Glutamatergic neuron (in vitro differentiated cells): ENCODE data around the gene GRB10. TPM values are rescaled to one million over a fixed set of nuclear protein-coding genes. Genes with fewer than 3 reads are reported as not detected.

Source experiments
- DNase-seq: peaks from one replicate; pipeline ENCODE4 v3.0.0; 2022
- H3K27ac Mint-ChIP-seq: one replicate; pipeline ENCODE4 v1.8.0; 2020; ENCODE audit warnings: mild to moderate bottlenecking, mixed read lengths, inconsistent platforms; ENCODE audit not compliant: unreplicated experiment
- H3K27me3 Mint-ChIP-seq: one replicate; pipeline ENCODE4 v1.8.0; 2020; ENCODE audit warnings: mild to moderate bottlenecking, moderate library complexity, mixed read lengths, inconsistent platforms; ENCODE audit not compliant: unreplicated experiment
- H3K36me3 Mint-ChIP-seq: one replicate; pipeline ENCODE4 v1.8.0; 2020; ENCODE audit warnings: mild to moderate bottlenecking, mixed read lengths, inconsistent platforms; ENCODE audit not compliant: unreplicated experiment
- H3K4me1 Mint-ChIP-seq: one replicate; pipeline ENCODE4 v1.8.0; 2020; ENCODE audit warnings: mild to moderate bottlenecking, low read depth, mixed read lengths, inconsistent platforms; ENCODE audit not compliant: unreplicated experiment
- H3K4me3 Mint-ChIP-seq: one replicate; pipeline ENCODE4 v1.8.0; 2020; ENCODE audit warnings: mild to moderate bottlenecking, mixed read lengths, inconsistent platforms; ENCODE audit not compliant: unreplicated experiment
- H3K9me3 Mint-ChIP-seq: one replicate; pipeline ENCODE4 v1.8.0; 2020; ENCODE audit warnings: mild to moderate bottlenecking, moderate library complexity, mixed read lengths, inconsistent platforms; ENCODE audit not compliant: unreplicated experiment
- total RNA-seq: library from RNA; stranded (reverse); fragmentation: NEBNext Ultra II Directional; extraction: Animal tissue kit (Norgen Biotek cat#: 25700); gene quantifications from one replicate; pipeline ENCODE4 v1.2.1, GENCODE V29; 2021; ENCODE audit not compliant: unreplicated experiment
- TF ChIP-seq, protein P1 (sequence below): fragments of 200-600 bp; sonication (generic); IDR thresholded peaks from one replicate; pipeline ENCODE4 v1.5.0; 2021; ENCODE audit not compliant: partially characterized antibody, unreplicated experiment

Gene GRB10
- total RNA-seq, 1 donor from 2014 or later, result 182 TPM

DNA sequence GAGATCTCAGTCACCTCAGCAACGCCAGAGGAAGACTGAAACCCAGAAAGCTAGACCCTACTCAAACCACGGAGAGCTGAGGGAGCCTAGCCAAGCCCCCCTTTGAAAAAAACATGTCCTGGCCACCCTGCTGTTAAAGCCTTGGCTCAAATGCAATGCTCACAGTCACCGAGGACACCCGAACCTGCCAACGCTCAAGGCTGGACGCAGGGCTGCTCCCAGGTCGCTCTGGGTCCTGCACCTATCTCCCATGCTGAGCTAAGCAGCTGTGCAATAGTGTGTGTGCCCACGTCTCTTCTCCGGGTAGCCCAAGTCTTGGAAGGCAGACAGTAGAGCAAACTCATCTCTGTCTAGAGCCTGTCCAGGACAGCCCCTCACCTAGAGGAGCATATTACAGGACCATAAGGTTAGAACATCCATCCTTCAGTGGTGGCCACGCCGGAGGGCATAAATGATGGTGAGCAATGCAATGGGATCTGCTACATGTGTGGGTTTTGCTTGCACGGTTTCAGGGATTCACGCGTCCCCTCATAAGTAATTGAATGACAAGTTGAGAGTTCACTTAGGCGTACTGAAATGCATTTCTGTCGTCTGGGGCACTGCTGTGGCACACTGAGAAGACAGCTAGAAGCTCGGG, 123.2 kb downstream of the GRB10 start:
- H3K4me1 Mint-ChIP-seq, result peaks cover 2% of the 10 kb centered on the region
- H3K27ac Mint-ChIP-seq, result peak overlapping the region; percentile 36
- no peak for DNase-seq
- no peak overlapping the region for H3K4me3 Mint-ChIP-seq
- H3K27me3 Mint-ChIP-seq, result peaks cover 7% of the 10 kb centered on the region
- no peaks in the 10 kb centered on the region for H3K36me3 Mint-ChIP-seq
- TF ChIP-seq, protein P1, sequence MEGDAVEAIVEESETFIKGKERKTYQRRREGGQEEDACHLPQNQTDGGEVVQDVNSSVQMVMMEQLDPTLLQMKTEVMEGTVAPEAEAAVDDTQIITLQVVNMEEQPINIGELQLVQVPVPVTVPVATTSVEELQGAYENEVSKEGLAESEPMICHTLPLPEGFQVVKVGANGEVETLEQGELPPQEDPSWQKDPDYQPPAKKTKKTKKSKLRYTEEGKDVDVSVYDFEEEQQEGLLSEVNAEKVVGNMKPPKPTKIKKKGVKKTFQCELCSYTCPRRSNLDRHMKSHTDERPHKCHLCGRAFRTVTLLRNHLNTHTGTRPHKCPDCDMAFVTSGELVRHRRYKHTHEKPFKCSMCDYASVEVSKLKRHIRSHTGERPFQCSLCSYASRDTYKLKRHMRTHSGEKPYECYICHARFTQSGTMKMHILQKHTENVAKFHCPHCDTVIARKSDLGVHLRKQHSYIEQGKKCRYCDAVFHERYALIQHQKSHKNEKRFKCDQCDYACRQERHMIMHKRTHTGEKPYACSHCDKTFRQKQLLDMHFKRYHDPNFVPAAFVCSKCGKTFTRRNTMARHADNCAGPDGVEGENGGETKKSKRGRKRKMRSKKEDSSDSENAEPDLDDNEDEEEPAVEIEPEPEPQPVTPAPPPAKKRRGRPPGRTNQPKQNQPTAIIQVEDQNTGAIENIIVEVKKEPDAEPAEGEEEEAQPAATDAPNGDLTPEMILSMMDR, result no peak
- H3K9me3 Mint-ChIP-seq, result peaks cover 7% of the 10 kb centered on the region

DNA sequence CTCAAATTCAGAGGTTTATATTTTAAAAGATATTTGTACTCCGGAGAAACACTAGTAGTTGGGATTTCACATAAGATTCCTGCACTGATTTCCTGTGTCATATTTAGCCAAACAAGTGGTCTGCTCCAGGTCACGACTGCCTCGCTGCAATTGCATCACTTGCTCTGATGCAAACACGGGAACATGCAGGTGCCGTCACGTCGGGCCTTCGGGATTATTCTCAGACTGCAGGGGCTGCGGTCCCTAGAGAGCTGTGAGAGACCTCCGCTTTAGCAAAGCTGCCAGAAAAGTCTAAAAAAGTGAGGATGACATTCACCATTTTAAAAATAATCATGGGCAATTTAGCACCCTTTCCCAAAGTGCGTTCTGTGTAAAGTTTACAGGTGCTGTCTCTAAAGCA, 124.0 kb downstream of the GRB10 start:
- Mint-ChIP-seq H3K4me3 (no peak overlapping the region), H3K27me3 (peaks cover 9% of the 10 kb centered on the region), H3K27ac (no peak overlapping the region), H3K9me3 (peaks cover 7% of the 10 kb centered on the region), H3K36me3 (no peaks in the 10 kb centered on the region), H3K4me1 (peaks cover 4% of the 10 kb centered on the region)
- no peak for DNase-seq
- TF ChIP-seq, protein P1, result no peak

DNA sequence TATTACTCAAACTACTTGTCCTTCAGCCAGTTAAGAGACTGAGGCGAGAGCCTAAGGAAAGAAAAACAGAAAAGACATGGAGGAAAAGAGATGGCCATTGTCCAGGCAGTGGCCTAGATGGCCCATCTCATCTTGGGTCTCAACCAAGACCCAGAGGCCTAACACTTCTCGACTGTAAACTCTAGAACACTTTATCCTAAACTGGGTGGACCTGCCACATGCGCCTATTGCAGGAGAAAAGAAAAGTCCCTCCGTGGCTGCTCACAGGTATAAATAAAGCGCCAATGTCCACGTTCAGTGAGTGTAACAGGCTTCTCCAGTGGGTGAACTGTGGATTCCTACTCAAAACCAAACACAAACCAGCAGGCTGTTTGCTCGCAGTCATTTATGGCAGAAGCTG, 124.8 kb downstream of the GRB10 start:
- Mint-ChIP-seq H3K36me3 (no peaks in the 10 kb centered on the region), H3K4me3 (no peak overlapping the region), H3K9me3 (peaks cover 3% of the 10 kb centered on the region), H3K27ac (no peak overlapping the region), H3K4me1 (peaks cover 7% of the 10 kb centered on the region), H3K27me3 (peaks cover 10% of the 10 kb centered on the region)
- no peak for DNase-seq
- TF ChIP-seq, protein P1, result no peak

DNA sequence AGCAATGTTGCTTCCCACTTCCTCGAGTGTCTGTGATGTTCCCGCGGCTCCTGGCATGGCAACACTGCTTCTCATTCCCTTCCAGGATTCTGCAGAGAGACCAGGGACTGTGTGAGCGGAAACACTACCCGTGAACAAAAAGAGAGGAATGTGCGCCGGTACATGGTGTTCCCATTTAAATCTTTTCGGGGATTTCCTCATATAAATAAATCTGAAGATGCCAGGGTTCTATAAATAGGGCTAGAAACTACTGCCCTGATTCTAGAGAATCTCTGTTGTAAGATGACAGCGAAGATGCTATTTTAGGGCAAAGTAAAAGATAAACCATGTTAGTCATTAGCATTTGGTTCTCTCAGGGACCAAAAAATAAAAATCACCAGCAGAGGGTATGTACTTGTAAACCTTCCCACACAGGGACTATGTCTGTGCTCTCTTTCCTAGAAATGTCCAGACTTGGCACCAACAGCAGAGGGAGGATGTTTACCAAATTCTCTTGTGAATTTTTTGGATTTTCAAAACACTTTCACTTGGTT, 125.3 kb downstream of the GRB10 start:
- Mint-ChIP-seq H3K9me3 (peaks cover 3% of the 10 kb centered on the region), H3K27me3 (peaks cover 10% of the 10 kb centered on the region), H3K27ac (no peak overlapping the region), H3K4me3 (no peak overlapping the region), H3K36me3 (no peaks in the 10 kb centered on the region), H3K4me1 (peaks cover 7% of the 10 kb centered on the region)
- TF ChIP-seq, protein P1, result no peak
- DNase-seq, result no peak

DNA sequence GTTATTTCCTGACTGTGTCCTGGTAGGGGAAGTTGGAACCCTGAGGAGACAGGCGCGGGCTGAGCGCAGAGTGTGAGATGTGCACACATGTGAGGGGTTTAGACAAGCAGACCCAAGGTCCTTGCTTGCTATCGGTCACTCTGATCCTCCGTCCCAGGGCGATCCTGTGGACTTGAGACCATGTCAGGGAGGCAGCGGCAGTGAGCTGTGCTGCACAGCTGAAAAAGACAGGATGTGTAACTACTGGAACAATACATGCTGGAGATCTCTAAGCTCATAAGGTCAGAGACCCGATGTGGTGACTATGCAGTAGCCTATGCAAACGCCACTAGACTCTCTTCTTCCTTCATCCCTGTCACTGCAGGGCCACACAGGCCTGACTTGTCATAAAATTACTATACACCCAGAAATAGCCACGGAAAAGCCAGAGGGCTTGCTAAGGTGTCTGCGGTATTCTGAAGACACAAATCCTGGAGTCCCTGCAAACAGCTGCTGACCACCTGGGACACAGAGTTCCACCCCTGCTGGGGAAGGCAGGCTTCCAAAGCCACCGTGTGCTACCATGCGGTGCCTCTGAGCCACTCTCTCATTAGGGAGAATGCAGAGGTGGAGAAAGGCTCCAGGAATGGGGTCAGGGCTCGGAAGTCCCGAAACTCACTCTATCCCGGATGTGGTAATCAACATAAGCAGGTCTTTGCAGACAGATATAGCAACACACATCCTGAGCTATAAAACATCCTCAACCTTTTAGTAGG, 126.4 kb downstream of the GRB10 start:
- peaks cover 3% of the 10 kb centered on the region for H3K9me3 Mint-ChIP-seq
- no peaks in the 10 kb centered on the region for H3K36me3 Mint-ChIP-seq
- peaks cover 10% of the 10 kb centered on the region for H3K27me3 Mint-ChIP-seq
- H3K27ac Mint-ChIP-seq, result no peak overlapping the region
- H3K4me3 Mint-ChIP-seq, result no peak overlapping the region
- TF ChIP-seq, protein P1, result no peak
- no peak for DNase-seq
- H3K4me1 Mint-ChIP-seq, result peaks cover 7% of the 10 kb centered on the region
